Cardiac atrium fibroblast (primary cell): ENCODE measurements around the gene FOXD4. TPM values are rescaled to one million over a fixed set of nuclear protein-coding genes. Genes with fewer than 3 reads are reported as not detected.

Source experiments
- total RNA-seq: library from RNA; depleted of rRNA; stranded (reverse); fragments of >200 nt; gene quantifications from 2 replicates; pipeline ENCODE4 v1.2.3, GENCODE V29; 2015

FOXD4 gene
- total RNA-seq, result not detected in 2 replicates

GRCh38 chr9:117995-118467 lies at the start of gene FOXD4:
Gene FOXD4, minus strand, starts transcription at chr9:118417. Its CDS starts 298 bp downstream, at chr9:118119.

Other genes starting within 250 kb of the FOXD4 start
- gene WASHC1, start 89.0 kb downstream of the FOXD4 start, total RNA-seq, result 2.9 and 3.7 TPM in 2 replicates
- 20.4 and 25.9 TPM in 2 replicates for gene ZNG1A, start 60.6 kb upstream of the FOXD4 start, total RNA-seq
- 0.32 and 0.36 TPM in 2 replicates for gene DOCK8, start 96.4 kb upstream of the FOXD4 start, total RNA-seq